IPS-15b (cell line): ENCODE results near the gene MSANTD2.

Source experiments
- H3K27me3 ChIP-seq: one replicate; pipeline ENCODE4 v1.6.1; 2013; ENCODE audit warnings: low read length; ENCODE audit not compliant: control insufficient read depth, insufficient read depth
- H3K36me3 ChIP-seq: one replicate; pipeline ENCODE4 v1.6.1; 2013; ENCODE audit warnings: low read length; ENCODE audit not compliant: control insufficient read depth, insufficient read depth
- H3K4me1 ChIP-seq: one replicate; pipeline ENCODE4 v1.6.1; 2013; ENCODE audit warnings: mild to moderate bottlenecking, low read length; ENCODE audit not compliant: control insufficient read depth, insufficient read depth
- H3K4me3 ChIP-seq: one replicate; pipeline ENCODE4 v1.5.1; 2013; ENCODE audit warnings: low read depth, low read length
- H3K9ac ChIP-seq: one replicate; pipeline ENCODE4 v1.6.1; 2013; ENCODE audit warnings: low read depth, mild to moderate bottlenecking, low read length
- H3K9me3 ChIP-seq: one replicate; pipeline ENCODE4 v1.6.1; 2013; ENCODE audit warnings: mild to moderate bottlenecking, low read length; ENCODE audit not compliant: control insufficient read depth, insufficient read depth

The MSANTD2 gene

DNA sequence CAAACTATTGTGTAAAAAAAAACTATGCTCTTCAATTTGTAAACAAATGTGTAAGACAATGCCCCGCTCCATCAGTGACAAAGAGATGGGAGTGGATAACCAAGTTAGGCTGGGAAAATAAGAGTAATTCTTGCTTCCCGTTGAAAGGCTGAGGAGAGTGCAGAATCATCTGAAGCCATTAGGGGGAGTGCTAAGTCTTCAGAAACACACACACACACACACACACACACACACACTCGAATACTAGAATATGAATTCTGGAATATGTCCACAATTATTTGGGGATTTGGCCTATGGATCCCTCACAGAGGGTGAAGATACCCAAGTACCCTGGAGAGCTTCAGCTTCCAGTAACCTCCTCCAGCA lies 37.3 kb upstream of the MSANTD2 start:
- Histone ChIP-seq H3K36me3 (no peaks in the 10 kb centered on the region), H3K9me3 (no peaks in the 10 kb centered on the region), H3K27me3 (peaks cover 68% of the 10 kb centered on the region), H3K4me1 (peaks cover 3% of the 10 kb centered on the region), H3K9ac (no peak overlapping the region), H3K4me3 (no peak overlapping the region)

DNA sequence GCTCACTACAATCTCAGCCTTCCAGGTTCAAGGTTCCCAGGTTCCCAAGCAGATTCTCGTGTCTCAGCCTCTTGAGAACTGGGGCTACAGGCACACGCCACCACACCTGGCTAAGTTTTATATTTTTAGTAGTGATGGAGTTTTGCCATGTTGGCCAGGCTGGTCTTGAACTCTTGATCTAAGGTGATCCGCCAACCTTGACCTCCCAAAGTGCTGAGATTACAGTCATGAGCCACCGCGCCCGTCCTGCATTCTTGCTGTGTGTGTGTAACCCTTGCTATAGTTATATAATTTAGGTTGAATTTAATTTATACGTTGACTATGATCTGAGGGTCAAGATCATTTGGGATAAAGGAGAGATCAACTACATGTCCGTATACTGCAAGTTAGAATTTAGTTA lies 35.7 kb upstream of the MSANTD2 start:
- no peaks in the 10 kb centered on the region for H3K9me3 ChIP-seq
- peaks cover 3% of the 10 kb centered on the region for H3K4me1 ChIP-seq
- H3K36me3 ChIP-seq = no peaks in the 10 kb centered on the region
- H3K9ac ChIP-seq = no peak overlapping the region
- no peak overlapping the region for H3K4me3 ChIP-seq
- H3K27me3 ChIP-seq = peaks cover 58% of the 10 kb centered on the region

DNA sequence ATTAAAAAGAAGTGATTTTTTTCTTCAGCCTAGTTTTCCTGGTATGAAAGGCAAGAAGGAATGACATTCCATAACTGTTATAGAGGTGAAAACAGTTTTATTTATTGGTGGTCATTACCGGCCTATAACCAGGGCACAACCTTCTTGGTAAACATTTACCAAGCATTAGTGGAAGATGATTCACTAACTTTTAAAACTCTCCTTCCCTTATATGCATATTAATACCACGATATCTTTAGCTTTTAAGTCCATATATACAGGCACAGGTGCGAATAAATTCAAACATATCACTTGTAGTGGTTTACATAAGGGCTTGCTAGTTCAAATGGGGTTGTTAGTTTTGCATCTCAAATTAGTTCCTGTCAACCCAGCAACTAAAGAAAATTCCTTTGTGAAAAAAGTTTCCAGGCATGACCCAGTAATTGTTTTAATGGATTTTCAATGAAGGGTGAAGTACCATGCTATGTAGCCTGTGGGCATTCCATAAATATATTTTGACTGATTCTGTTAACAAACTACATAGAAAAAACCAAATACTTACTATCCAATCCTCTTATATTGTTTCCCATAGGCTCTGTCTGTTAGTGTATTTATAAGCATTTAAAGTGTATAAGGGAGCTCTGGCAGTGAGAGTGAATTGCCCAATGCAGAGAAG lies 34.4 kb upstream of the MSANTD2 start:
- no peaks in the 10 kb centered on the region for H3K9me3 ChIP-seq
- peaks cover 3% of the 10 kb centered on the region for H3K4me1 ChIP-seq
- H3K27me3 ChIP-seq = peaks cover 46% of the 10 kb centered on the region
- no peak overlapping the region for H3K9ac ChIP-seq
- H3K4me3 ChIP-seq = no peak overlapping the region
- no peaks in the 10 kb centered on the region for H3K36me3 ChIP-seq

DNA sequence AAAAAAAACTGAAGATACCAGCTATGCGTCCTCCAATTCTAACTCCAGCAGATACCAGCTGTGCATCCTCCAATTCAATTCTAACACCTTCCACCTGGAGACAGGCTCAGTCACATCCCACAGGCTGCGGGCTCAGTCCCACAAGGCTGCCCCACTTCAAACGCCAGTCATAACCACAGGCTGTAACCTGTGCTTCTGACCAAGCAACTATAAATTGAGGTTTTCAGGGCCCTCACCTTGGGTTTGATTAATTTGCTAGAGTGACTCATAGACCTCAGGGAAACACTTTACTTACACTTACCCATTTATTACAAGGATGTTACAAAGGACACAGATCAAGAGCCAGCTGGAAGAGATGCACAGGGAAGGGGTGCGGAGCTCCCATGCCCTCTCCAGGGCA lies 32.4 kb upstream of the MSANTD2 start:
- Histone ChIP-seq H3K27me3 (peaks cover 25% of the 10 kb centered on the region), H3K36me3 (no peaks in the 10 kb centered on the region), H3K9me3 (no peaks in the 10 kb centered on the region), H3K9ac (no peak overlapping the region), H3K4me3 (no peak overlapping the region), H3K4me1 (peaks cover 3% of the 10 kb centered on the region)

DNA sequence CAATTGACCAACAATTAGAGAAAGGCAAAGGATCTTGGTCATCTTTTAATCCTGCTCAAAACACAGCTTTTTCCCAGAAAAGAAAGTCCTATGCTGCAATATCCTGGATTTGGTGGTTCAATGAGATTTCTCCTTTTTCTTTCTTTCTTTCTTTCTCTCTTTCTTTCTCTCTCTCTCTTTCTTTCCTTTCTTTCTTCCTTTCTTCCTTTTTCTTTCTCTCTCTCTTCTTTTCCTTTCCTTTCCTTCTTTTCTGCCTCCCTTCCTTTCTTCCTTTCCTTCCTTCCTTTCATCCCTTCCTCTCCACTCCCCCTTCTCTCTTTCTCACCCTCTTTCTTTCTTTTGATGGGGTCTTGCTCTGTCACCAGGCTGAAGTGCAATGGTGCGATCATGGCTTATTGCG lies 31.7 kb upstream of the MSANTD2 start:
- Histone ChIP-seq H3K9ac (no peak overlapping the region), H3K9me3 (no peaks in the 10 kb centered on the region), H3K4me1 (no peaks in the 10 kb centered on the region), H3K36me3 (no peaks in the 10 kb centered on the region), H3K4me3 (no peak overlapping the region), H3K27me3 (peaks cover 19% of the 10 kb centered on the region)

DNA sequence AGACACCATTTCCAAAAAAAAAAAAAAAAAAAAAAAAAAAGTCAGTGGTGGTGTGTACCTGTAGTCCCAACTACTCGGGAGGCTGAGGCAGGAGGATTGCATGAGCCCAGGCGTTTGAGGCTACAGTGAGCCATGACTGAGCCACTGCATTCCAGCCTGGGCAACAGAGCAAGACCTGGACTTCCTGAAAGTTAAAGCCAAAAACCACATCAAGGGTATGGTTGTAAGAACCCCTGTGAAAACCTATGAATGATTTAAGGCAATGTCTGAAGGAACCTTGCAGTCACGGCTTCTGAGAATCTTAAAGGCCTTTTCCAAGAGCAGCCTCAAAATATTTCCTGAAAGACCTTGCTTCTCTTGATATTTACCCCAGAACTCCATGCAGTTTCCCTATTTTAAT lies 30.5 kb upstream of the MSANTD2 start:
- Histone ChIP-seq H3K4me3 (no peak overlapping the region), H3K4me1 (no peaks in the 10 kb centered on the region), H3K27me3 (peaks cover 12% of the 10 kb centered on the region), H3K36me3 (no peaks in the 10 kb centered on the region), H3K9ac (no peak overlapping the region), H3K9me3 (no peaks in the 10 kb centered on the region)

DNA sequence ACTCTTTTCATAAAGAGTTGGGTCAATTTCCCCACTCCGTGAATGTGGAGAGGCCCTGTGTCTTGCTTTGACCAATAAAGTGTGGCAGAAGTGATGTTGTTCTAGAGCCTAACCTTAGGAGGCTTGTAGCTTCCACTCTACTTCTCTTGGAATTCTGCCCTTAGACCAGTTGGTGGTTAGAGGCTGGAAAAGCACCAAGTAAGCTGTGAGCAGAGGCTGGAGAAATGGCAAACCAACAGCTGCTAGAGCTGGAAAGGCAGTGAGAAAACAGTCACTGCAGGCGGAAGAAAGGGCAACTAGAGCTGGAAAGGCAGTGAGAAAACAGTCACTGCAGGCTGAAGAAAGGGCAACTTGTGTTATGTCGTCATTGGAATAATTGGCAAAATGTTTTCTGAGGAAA lies 29.8 kb upstream of the MSANTD2 start:
- Histone ChIP-seq H3K9me3 (no peaks in the 10 kb centered on the region), H3K4me1 (no peaks in the 10 kb centered on the region), H3K36me3 (no peaks in the 10 kb centered on the region), H3K27me3 (peaks cover 12% of the 10 kb centered on the region), H3K9ac (no peak overlapping the region), H3K4me3 (no peak overlapping the region)

DNA sequence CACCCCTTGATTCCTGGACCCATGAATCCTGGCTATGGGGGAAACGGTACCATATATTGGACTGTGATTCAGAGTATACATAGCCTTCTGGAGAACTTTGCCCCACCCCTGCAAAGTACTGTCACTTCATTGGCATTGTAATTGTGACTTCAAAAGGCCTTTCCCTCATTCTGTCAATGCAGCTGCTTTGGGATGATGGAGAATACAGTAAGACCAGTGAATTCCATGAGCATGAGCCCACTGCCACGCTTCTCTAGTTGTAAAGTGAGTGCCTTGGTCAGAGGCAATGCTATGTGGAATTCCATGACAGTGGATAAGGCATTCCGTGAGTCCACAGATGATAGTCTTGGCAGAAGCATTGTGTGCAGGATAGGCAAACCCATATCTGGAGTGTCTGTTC lies 25.7 kb upstream of the MSANTD2 start:
- no peaks in the 10 kb centered on the region for H3K36me3 ChIP-seq
- no peaks in the 10 kb centered on the region for H3K4me1 ChIP-seq
- H3K9ac ChIP-seq = no peak overlapping the region
- no peaks in the 10 kb centered on the region for H3K9me3 ChIP-seq
- H3K4me3 ChIP-seq = no peak overlapping the region
- H3K27me3 ChIP-seq = peaks cover 3% of the 10 kb centered on the region

DNA sequence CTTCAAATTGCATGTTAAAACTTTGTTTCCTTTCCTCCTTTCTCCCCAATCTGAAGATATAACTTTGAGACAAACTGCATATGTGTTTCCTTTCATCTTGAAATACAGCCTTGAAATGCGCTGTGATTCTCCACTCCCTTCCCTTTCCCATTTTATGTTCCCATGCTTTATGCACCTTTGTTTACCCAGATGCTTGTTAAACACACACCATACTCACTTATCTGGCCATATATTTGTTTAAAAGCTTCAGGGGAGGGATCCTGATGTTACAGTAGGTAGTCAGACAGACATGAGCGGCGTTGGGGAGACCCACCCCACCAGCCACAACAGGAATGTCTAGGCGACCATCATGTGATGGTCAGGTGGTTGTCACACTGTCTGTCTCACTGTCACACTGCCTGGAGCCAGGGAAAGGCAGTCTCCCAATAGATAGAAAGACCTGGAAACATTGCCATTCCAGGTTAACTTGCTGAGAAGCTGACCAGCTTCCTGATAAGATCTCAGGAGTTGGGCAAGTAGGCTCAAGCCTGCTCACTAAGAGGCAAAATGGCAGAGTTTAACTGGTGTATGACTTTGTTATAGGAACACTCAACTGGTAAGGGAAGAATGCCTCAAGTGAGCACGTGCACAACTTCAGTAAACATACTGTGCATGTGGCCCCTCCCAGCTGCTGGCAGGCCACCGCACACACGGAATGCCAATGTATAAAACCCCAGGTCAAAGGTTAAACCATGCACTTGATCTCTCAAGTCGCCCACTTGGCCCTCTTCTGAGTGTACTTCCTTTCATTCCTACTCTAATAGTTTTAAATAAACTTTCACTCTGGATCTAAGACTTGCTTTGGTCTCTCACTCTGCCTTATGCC lies 23.5 kb upstream of the MSANTD2 start:
- Histone ChIP-seq H3K27me3 (peaks cover 3% of the 10 kb centered on the region), H3K4me3 (no peak overlapping the region), H3K9ac (no peak overlapping the region), H3K4me1 (no peaks in the 10 kb centered on the region), H3K36me3 (no peaks in the 10 kb centered on the region), H3K9me3 (no peaks in the 10 kb centered on the region)

DNA sequence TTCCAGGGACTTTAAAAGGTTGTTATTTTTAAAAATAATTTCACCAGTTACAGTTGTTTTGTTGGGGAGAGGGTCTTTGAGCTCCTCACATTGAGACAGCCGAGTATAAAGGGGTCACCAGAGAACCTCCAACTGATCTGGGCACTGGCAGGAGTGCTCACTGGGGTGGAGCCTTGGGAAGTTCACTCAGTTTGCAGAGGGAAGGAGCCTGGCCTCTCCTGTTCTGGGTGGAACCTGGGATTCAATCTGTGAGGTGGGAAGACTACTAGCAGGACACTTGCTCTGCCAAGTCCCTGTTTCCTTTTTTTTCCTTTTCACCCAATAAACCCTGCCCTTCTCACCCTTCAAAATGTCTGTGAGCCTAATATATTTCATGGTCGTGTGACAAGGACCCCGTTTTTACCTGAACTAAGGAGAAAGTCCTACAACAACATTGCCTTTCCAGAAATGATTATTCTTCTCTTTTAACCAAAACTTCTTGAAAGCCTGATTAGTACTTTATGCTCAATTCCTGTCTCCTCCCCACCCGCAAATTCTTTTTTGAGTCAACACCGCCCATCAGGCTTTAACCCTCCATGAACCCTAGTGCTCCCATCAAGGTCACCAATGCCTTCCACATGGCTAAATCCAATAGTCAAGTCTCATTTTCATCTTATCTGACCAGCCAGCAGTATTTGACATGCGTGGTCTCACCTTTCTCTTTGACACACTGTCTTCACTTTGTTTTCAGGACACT lies 22.0 kb upstream of the MSANTD2 start:
- Histone ChIP-seq H3K27me3 (peaks cover 5% of the 10 kb centered on the region), H3K9me3 (no peaks in the 10 kb centered on the region), H3K4me3 (no peak overlapping the region), H3K4me1 (no peaks in the 10 kb centered on the region), H3K9ac (no peak overlapping the region), H3K36me3 (no peaks in the 10 kb centered on the region)

DNA sequence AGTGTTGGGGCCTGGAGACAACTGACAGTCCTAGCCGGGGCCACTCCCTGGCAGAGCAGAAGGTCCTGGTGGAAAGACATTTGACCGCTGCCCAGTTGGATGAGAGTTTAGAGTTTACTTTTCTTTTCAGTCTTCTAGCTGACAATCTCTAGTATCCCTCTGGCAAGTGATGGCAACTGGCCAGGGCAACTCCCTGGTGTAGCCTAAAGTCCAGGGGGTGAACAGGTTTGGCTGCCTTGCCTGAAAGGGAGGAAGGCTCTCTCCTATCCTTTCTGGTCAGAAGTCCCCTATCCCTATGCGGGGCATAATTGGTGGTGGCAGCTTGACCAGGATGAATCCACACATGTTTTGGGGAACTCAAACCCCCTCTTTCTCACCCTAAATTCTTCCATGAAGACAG lies 16.8 kb upstream of the MSANTD2 start:
- no peak overlapping the region for H3K4me3 ChIP-seq
- no peaks in the 10 kb centered on the region for H3K36me3 ChIP-seq
- no peak overlapping the region for H3K9ac ChIP-seq
- H3K27me3 ChIP-seq = peaks cover 2% of the 10 kb centered on the region
- no peaks in the 10 kb centered on the region for H3K9me3 ChIP-seq
- no peaks in the 10 kb centered on the region for H3K4me1 ChIP-seq

DNA sequence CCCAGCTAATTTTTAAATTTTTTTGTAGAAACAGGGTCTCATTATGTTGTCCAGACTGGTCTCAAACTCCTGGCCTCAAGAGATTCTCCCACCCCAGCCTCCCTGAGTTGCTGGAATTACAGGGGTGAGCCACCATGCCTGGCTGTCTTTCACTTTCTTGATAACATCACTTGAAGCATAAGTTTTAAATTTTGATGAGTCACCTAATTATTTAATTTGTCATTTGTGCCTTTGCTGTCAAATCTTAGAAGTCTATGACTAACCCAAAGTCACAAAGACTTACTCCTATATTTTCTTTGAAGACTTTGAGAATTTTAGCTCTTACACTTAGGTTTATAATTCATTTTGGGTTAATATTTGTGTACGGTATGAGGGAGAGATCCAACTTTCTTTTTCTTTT lies 14.5 kb upstream of the MSANTD2 start:
- Histone ChIP-seq H3K4me1 (no peaks in the 10 kb centered on the region), H3K27me3 (peaks cover 2% of the 10 kb centered on the region)

More for the DNA sequence above, 14.5 kb upstream of the MSANTD2 start:
- Histone ChIP-seq H3K4me3 (no peak overlapping the region), H3K36me3 (no peaks in the 10 kb centered on the region), H3K9ac (no peak overlapping the region), H3K9me3 (no peaks in the 10 kb centered on the region)
